Spleen (tissue), 11 donors: ENCODE data around the gene INVS. TPM values are rescaled to one million over a fixed set of nuclear protein-coding genes. Genes with fewer than 3 reads are reported as not detected.

Experiments used
- DNase-seq: peaks from one replicate; pipeline ENCODE4 v3.0.0-alpha.2; 2020
- H3K27ac ChIP-seq, 8 donors: fragments of 200-600 bp; sonication (generic) in 7 of 8; 1 replicate in 4 of 8; 2 replicates in 4 of 8; pipeline versions ENCODE4 v1.5.0 to v1.8.0; 2016 to 2021; ENCODE audit warnings: inconsistent platforms in 4 of 8, mild to moderate bottlenecking in 4 of 8, moderate library complexity in 1 of 8
- H3K27me3 ChIP-seq, 7 donors: fragments of 200-600 bp; sonication (generic) in 6 of 7; replicated peaks in 1 of 7; 1 replicate in 4 of 7; 2 replicates in 3 of 7; pipeline versions ENCODE4 v1.5.0 to v1.8.0; 2016 to 2021; ENCODE audit warnings: inconsistent platforms in 3 of 7, mild to moderate bottlenecking in 1 of 7
- H3K36me3 ChIP-seq, 6 donors: fragments of 200-600 bp; sonication (generic) in 5 of 6; 1 replicate in 4 of 6; 2 replicates in 2 of 6; pipeline versions ENCODE4 v1.5.0 to v1.8.0; 2016 to 2021; ENCODE audit warnings: inconsistent platforms in 2 of 6
- H3K4me1 ChIP-seq, 6 donors: fragments of 200-600 bp; sonication (generic) in 5 of 6; 1 replicate in 3 of 6; 2 replicates in 3 of 6; pipeline versions ENCODE4 v1.5.0 to v1.8.0; 2016 to 2021; ENCODE audit warnings: inconsistent platforms in 3 of 6
- H3K4me3 ChIP-seq, 8 donors: fragments of 200-600 bp; sonication (generic) in 7 of 8; 1 replicate in 4 of 8; 2 replicates in 4 of 8; pipeline versions ENCODE4 v1.5.0 to v1.8.0; 2016 to 2021; ENCODE audit warnings: inconsistent platforms in 4 of 8, mild to moderate bottlenecking in 4 of 8, moderate library complexity in 2 of 8
- H3K9me3 ChIP-seq, 8 donors: fragments of 200-600 bp; sonication (generic) in 7 of 8; 1 replicate in 4 of 8; 2 replicates in 4 of 8; pipeline versions ENCODE4 v1.5.0 to v1.8.0; 2016 to 2021; ENCODE audit warnings: inconsistent platforms in 4 of 8
- POLR2A ChIP-seq, 3 donors: fragments of 450-650 bp; IDR thresholded peaks; one replicate each; pipeline ENCODE4 v1.5.1; 2017; ENCODE audit warnings: antibody characterized with exemption in 3 of 3, mild to moderate bottlenecking in 1 of 3
- POLR2AphosphoS5 ChIP-seq, 3 donors: sonication (generic); formaldehyde crosslinking; IDR thresholded peaks; one replicate each; pipeline ENCODE4 v1.5.1; 2017; ENCODE audit warnings: antibody characterized with exemption in 3 of 3
- WGBS, 5 donors: extraction: QIAGEN DNeasy Blood & Tissue Kit in 3 of 5; methylation state at CpG; one replicate each; pipeline versions ENCODE4 v1.1.5 to v1.1.7; 2013 to 2018; 5-methylcytosine and 5-hydroxymethylcytosine counted together
- intact Hi-C: fragments of 100-400 bp; cut with DNase I; formaldehyde crosslinking; loops from one replicate; pipeline ENCODE4 v1.15.0; 2023; ENCODE audit warnings: low total_unique reads
- polyA plus RNA-seq, 3 donors: library from polyadenylated mRNA; stranded (reverse); fragments of 200-250 nt; gene quantifications; one replicate each; pipeline ENCODE4 v1.2.1, GENCODE V29; 2013
- total RNA-seq, 7 donors: library from RNA; depleted of rRNA in 3 of 7; stranded (reverse); fragments of >200 nt in 3 of 7; fragmentation: NEBNext Ultra II Directional in 4 of 7; extraction: Animal tissue kit (Norgen Biotek cat#: 25700) in 4 of 7; gene quantifications; one replicate each; pipeline versions ENCODE4 v1.1.0 to v1.2.1, GENCODE V29; 2016 to 2021
- TF ChIP-seq, protein P1 (sequence below), 11 experiments: fragments of 200-600 bp in 7 of 11; fragments of 450-650 bp in 4 of 11; sonication (generic) in 4 of 11; IDR thresholded peaks in 8 of 11; conservative IDR thresholded peaks in 3 of 11; 1 replicate in 7 of 11; 2 replicates in 4 of 11; pipeline versions ENCODE4 v1.4.0 to v1.8.0; 2016 to 2021; ENCODE audit warnings: antibody characterized with exemption in 11 of 11, inconsistent platforms in 4 of 11, mild to moderate bottlenecking in 1 of 11
- donor health status: healthy with polysubstance abuse.
- donor health status: DM: no; HTN: no; CAD: no; lungs with moderate emphysema.
- donor health status: DM: no; HTN: no; CAD: no.
- donor health status: Bipolar disorder and iron deficiency.
- donor health status: healthy.
- donor health status: DM: no; HTN: no; CAD: no.
- donor health status: DM: yes; HTN: yes; CAD: no.

INVS gene
- total and polyA plus RNA-seq, 10 donors, result 3.0 to 49.5 (median 25.9) TPM

DNA sequence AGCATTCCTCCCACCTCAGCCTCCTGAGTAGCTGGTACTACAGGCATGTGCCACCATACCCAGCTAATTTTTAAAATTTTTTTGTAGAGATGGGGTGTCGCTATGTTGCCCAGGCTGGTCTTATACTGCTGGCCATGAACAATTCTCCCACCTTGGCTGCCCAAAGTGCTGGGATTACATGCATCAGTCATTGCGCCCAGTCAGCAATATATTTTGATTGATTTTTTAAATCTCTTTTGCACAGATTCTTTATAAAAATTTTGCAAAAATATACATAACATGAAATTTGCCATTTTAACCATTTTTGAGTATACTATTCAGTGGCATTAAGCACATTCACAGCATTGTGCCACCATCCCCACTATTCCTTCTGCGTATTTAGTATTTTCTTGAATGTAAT, 94.0 kb downstream of the INVS start:
- Histone ChIP-seq H3K4me3 (no peak overlapping the region), H3K4me1 (no peaks in the 10 kb centered on the region), H3K27me3 (no peaks in the 10 kb centered on the region), H3K36me3 (peaks cover 0 to 34% (median 0%) of the 10 kb centered on the region in 6 donors), H3K27ac (no peak overlapping the region), H3K9me3 (peaks cover 18 to 52% (median 45%) of the 10 kb centered on the region in 8 donors)
- WGBS, 5 donors, result 97 to 100% (median 97%) methylated on average over 3 of the region's 3 CpGs
- intact Hi-C loops, result no loop called here
- TF ChIP-seq, protein P1, sequence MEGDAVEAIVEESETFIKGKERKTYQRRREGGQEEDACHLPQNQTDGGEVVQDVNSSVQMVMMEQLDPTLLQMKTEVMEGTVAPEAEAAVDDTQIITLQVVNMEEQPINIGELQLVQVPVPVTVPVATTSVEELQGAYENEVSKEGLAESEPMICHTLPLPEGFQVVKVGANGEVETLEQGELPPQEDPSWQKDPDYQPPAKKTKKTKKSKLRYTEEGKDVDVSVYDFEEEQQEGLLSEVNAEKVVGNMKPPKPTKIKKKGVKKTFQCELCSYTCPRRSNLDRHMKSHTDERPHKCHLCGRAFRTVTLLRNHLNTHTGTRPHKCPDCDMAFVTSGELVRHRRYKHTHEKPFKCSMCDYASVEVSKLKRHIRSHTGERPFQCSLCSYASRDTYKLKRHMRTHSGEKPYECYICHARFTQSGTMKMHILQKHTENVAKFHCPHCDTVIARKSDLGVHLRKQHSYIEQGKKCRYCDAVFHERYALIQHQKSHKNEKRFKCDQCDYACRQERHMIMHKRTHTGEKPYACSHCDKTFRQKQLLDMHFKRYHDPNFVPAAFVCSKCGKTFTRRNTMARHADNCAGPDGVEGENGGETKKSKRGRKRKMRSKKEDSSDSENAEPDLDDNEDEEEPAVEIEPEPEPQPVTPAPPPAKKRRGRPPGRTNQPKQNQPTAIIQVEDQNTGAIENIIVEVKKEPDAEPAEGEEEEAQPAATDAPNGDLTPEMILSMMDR (IDR thresholded peaks at IDR 0.05 in 8 of 11, conservative IDR thresholded peaks at IDR 0.05 in 3 of 11), result no peak
- TF ChIP-seq POLR2A (IDR thresholded peaks at IDR 0.05), result no peak
- TF ChIP-seq POLR2AphosphoS5 (IDR thresholded peaks at IDR 0.05), result no peak
- no peak for DNase-seq

DNA sequence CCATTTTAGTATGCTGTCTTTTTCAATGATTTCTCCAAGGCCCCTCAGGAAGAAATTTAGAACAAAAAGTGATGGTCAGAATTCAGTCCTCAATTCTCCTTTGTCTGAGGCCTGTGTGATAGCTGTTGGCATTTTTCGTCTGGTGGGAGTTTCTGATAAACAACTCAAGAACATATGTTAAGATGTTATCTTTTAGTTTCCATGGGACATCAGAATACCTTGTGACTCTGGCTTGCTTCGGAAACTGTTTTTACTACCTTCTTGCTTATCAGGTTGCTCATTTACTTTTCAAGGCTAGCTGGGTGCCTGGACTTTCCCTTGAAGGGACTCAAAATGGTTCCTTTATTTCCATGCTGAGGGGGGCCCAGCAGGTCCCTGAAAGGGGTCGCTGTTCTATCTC, 97.2 kb downstream of the INVS start:
- intact Hi-C loops, result no loop called here
- Histone ChIP-seq H3K4me1 (no peaks in the 10 kb centered on the region), H3K4me3 (no peak overlapping the region), H3K9me3 (peaks cover 5 to 20% (median 14%) of the 10 kb centered on the region in 8 donors), H3K36me3 (peaks cover 0 to 28% (median 0%) of the 10 kb centered on the region in 6 donors), H3K27me3 (no peaks in the 10 kb centered on the region), H3K27ac (no peak overlapping the region)
- DNase-seq, result no peak
- TF ChIP-seq, protein P1 (IDR thresholded peaks at IDR 0.05 in 8 of 11, conservative IDR thresholded peaks at IDR 0.05 in 3 of 11), result no peak
- no peak for TF ChIP-seq POLR2AphosphoS5 (IDR thresholded peaks at IDR 0.05)
- TF ChIP-seq POLR2A (IDR thresholded peaks at IDR 0.05), result no peak
- 74 to 93% (median 90%) methylated on average over 3 of the region's 3 CpGs for WGBS, 5 donors

DNA sequence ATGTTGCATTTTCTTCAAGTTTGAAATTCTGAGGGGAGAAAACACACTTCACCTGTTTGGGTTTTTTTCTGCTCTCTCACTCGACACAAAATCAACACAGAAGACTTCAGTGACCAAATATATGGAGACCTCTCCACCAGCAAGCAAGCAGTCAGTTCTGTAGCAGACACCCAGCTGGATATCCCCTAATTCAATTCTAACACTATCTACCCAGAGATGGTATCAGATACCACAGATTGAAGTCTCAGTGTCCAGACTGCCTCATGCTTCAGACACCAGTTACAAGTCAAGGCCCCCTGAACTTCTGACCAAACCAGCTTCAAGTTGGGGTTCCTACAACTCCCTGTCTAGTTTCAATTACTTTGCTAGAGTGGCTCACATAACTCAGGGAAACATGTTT, 97.8 kb downstream of the INVS start:
- no peak for DNase-seq
- H3K27ac ChIP-seq, result no peak overlapping the region
- H3K9me3 ChIP-seq, result peaks cover 0 to 14% (median 8%) of the 10 kb centered on the region in 8 donors
- TF ChIP-seq, protein P1 (IDR thresholded peaks at IDR 0.05 in 8 of 11, conservative IDR thresholded peaks at IDR 0.05 in 3 of 11), result no peak
- TF ChIP-seq POLR2A (IDR thresholded peaks at IDR 0.05), result no peak
- intact Hi-C loops, result no loop called here
- whole genome bisulfite sequencing, 5 donors, result 89 to 97% (median 95%) methylated on average over 1 of the region's 1 CpG
- H3K36me3 ChIP-seq, result peaks cover 0 to 28% (median 0%) of the 10 kb centered on the region in 6 donors
- no peaks in the 10 kb centered on the region for H3K4me1 ChIP-seq
- no peak overlapping the region for H3K4me3 ChIP-seq
- H3K27me3 ChIP-seq, result no peaks in the 10 kb centered on the region

DNA sequence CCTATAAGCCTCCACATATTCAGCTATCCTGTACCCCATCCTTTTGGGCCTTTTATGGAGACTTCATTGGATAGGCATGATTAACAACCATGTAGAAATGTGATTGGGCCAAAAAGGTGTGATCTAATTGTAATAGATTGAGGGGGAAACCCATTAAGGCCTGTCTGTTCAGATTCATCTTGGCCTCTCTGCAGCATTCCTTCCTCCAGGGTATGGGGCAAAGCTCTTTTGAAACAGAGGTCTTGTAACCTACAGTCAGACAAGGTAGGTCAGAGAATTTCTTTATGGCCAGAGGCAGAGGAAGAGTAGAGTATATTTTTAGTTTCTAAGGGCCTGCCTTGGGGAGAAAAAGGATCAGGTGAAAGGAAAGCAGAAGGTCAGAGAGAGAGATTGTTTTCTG, 98.5 kb downstream of the INVS start:
- TF ChIP-seq, protein P1 (IDR thresholded peaks at IDR 0.05 in 8 of 11, conservative IDR thresholded peaks at IDR 0.05 in 3 of 11), result no peak
- TF ChIP-seq POLR2AphosphoS5 (IDR thresholded peaks at IDR 0.05), result no peak
- no peak for TF ChIP-seq POLR2A (IDR thresholded peaks at IDR 0.05)
- Histone ChIP-seq H3K9me3 (peaks cover 0 to 7% (median under 1%) of the 10 kb centered on the region in 8 donors), H3K27ac (no peak overlapping the region), H3K4me3 (no peak overlapping the region), H3K27me3 (no peaks in the 10 kb centered on the region), H3K4me1 (no peaks in the 10 kb centered on the region), H3K36me3 (peaks cover 0 to 28% (median 0%) of the 10 kb centered on the region in 6 donors)
- intact Hi-C loops, result no loop called here
- no peak for DNase-seq
